K562 (cell line): ENCODE data around the gene APPBP2. TPM values are rescaled to one million over a fixed set of nuclear protein-coding genes. Genes with fewer than 3 reads are reported as not detected.

Source experiments
- ATAC-seq: fragments of 200-7000 bp; cut with Tn5 transposase; 3 replicates; pipeline ENCODE4 v1.9.1; 2020; ENCODE audit warnings: moderate library complexity
- BruUV-seq: library from RNA; stranded (reverse); fragments of 400-500 nt; replicated peaks from 2 replicates; lab custom pipeline; 2021; lab: Mats Ljungman, UMichigan
- CTCF ChIA-PET: fragments of 300-600 bp; formaldehyde crosslinking; extraction: SDS; loops from one replicate; lab custom pipeline; 2021; ENCODE audit warnings: low intra/inter-chr PET ratio; lab: Yijun Ruan, JAX
- POLR2A ChIA-PET: fragments of 300-600, 350-650 bp; sonication (Branson Sonifier 250); formaldehyde crosslinking; extraction: SDS; loops from one replicate; lab custom pipeline; 2021; ENCODE audit warnings: antibody characterized with exemption, inconsistent platforms; lab: Yijun Ruan, JAX
- DNase-seq, 4 experiments: peaks; one replicate each; pipeline versions ENCODE4 v3.0.0 to v3.0.0-alpha.2; 2011 to 2018; ENCODE audit warnings: low spot score in 3 of 4, mixed read lengths in 3 of 4; ENCODE audit errors: extremely low read depth in 1 of 4
- FAIRE-seq: peaks from 2 replicates; lab custom pipeline; 2011; peaks lifted over from hg19 to GRCh38; lab: Jason Lieb, UNC
- H2AFZ ChIP-seq: 2 replicates; pipeline ENCODE4 v1.6.0; 2011; ENCODE audit warnings: low read depth, low read length, control low read depth, inconsistent platforms
- H3K27ac ChIP-seq: fragments of 200-600 bp; 3 replicates; pipeline ENCODE4 v1.8.0; 2011; ENCODE audit warnings: low read depth, mild to moderate bottlenecking, control low read depth, inconsistent platforms, low read length, moderate library complexity, mixed read lengths; ENCODE audit errors: extremely low read depth
- H3K27me3 ChIP-seq, 2 experiments: fragments of 300-600 bp in 1 of 2; 2 replicates in 1 of 2; 3 replicates in 1 of 2; pipeline versions ENCODE4 v1.6.0 to v1.8.0; 2011; ENCODE audit warnings: inconsistent platforms in 2 of 2, low read length in 2 of 2, mild to moderate bottlenecking in 1 of 2, mixed read lengths in 1 of 2, moderate library complexity in 1 of 2; ENCODE audit not compliant: control insufficient read depth in 2 of 2, insufficient read depth in 2 of 2
- H3K36me3 ChIP-seq: fragments of 300-600 bp; 3 replicates; pipeline ENCODE4 v1.8.0; 2011; ENCODE audit warnings: mild to moderate bottlenecking, low read length, inconsistent platforms; ENCODE audit not compliant: control insufficient read depth, insufficient read depth
- H3K4me1 ChIP-seq, 2 experiments: fragments of 200-600 bp in 1 of 2; replicated peaks in 1 of 2; 2 replicates in 1 of 2; 3 replicates in 1 of 2; pipeline versions ENCODE4 v1.5.1 to v1.8.0; 2011; ENCODE audit warnings: inconsistent platforms in 2 of 2, low read length in 2 of 2, mild to moderate bottlenecking in 1 of 2, mixed read lengths in 1 of 2, moderate library complexity in 1 of 2; ENCODE audit not compliant: control insufficient read depth in 2 of 2, insufficient read depth in 2 of 2
- H3K4me2 ChIP-seq: 2 replicates; pipeline ENCODE4 v1.6.1; 2011; ENCODE audit warnings: low read length, control low read depth, inconsistent platforms, mixed read lengths; ENCODE audit not compliant: insufficient read depth
- H3K4me3 ChIP-seq: fragments of 200-600 bp; sonication (generic), shearing (Covaris generic); 2 replicates; pipeline ENCODE4 v1.5.1; 2016; ENCODE audit warnings: control low read depth, inconsistent platforms
- H3K79me2 ChIP-seq: fragments of 200-600 bp; 3 replicates; pipeline ENCODE4 v1.8.0; 2011; ENCODE audit warnings: low read length, inconsistent platforms; ENCODE audit not compliant: control insufficient read depth, insufficient read depth
- H3K9ac ChIP-seq, 2 experiments: 2 replicates each; pipeline versions ENCODE4 v1.6.0 to v1.6.1; 2011; ENCODE audit warnings: low read depth in 2 of 2, low read length in 2 of 2, control low read depth in 1 of 2, inconsistent platforms in 1 of 2, mild to moderate bottlenecking in 1 of 2, mixed read lengths in 1 of 2; ENCODE audit not compliant: insufficient read depth in 1 of 2
- H3K9me1 ChIP-seq: one replicate; pipeline ENCODE4 v1.6.0; 2011; ENCODE audit warnings: inconsistent platforms, mild to moderate bottlenecking, low read length, moderate library complexity; ENCODE audit not compliant: control insufficient read depth, insufficient read depth
- H3K9me3 ChIP-seq: replicated peaks from 2 replicates; pipeline ENCODE4 v1.5.1; 2011; ENCODE audit warnings: low read depth, low read length, inconsistent platforms; ENCODE audit not compliant: control insufficient read depth, insufficient read depth
- H4K20me1 ChIP-seq: replicated peaks from 2 replicates; pipeline ENCODE4 v1.6.1; 2011; ENCODE audit warnings: low read length, inconsistent platforms, mixed read lengths; ENCODE audit not compliant: control insufficient read depth, insufficient read depth
- ARID3A ChIP-seq: IDR thresholded peaks from 2 replicates; pipeline ENCODE4 v1.6.1; 2012; ENCODE audit warnings: low read depth, low read length, improper control_type of control experiment, borderline replicate concordance
- HNRNPLL ChIP-seq: fragments of 200-400 bp; formaldehyde crosslinking; IDR thresholded peaks from 2 replicates; pipeline ENCODE4 v1.6.1; 2017; ENCODE audit warnings: low read length, low read depth, mild to moderate bottlenecking; ENCODE audit not compliant: poor library complexity, severe bottlenecking
- MCM7 ChIP-seq, 2 experiments: fragments of 450-650 bp; IDR thresholded peaks; 2 replicates each; pipeline ENCODE4 v1.6.1; 2016 to 2018
- NFIC ChIP-seq: fragments of 450-650 bp; IDR thresholded peaks from 2 replicates; pipeline ENCODE4 v1.6.1; 2017; ENCODE audit warnings: mild to moderate bottlenecking, inconsistent platforms
- RHOXF2B ChIP-seq: fragments of 250-450 bp; sonication (Bioruptor Pico); conservative IDR thresholded peaks from 2 replicates; pipeline ENCODE4 v1.5.1; 2021
- SMARCE1 ChIP-seq: fragments of 450-650 bp; IDR thresholded peaks from 2 replicates; pipeline ENCODE4 v1.7.1; 2016; ENCODE audit warnings: mild to moderate bottlenecking
- VEZF1 ChIP-seq: fragments of 200-800 bp; sonication (Bioruptor generic); IDR thresholded peaks from 2 replicates; pipeline ENCODE4 v1.6.1; 2017; ENCODE audit warnings: missing genetic modification characterization, missing compliant biosample characterization
- ZFX ChIP-seq: sonication (generic); formaldehyde crosslinking; IDR thresholded peaks from 2 replicates; pipeline ENCODE4 v1.8.0; 2022; ENCODE audit warnings: mild to moderate bottlenecking, missing genetic modification reagents, moderate library complexity
- ZNF134 ChIP-seq: fragments of 250-450 bp; sonication (Bioruptor Pico); conservative IDR thresholded peaks from 2 replicates; pipeline ENCODE4 v1.4.0; 2020
- WGBS: fragments of 100-300 bp; shearing (Covaris generic); methylation state at CpG from one replicate; pipeline ENCODE4 v1.1.6; 2016; ENCODE audit warnings: low coverage, mixed read lengths; ENCODE audit not compliant: insufficient coverage; ENCODE audit errors: missing lambda C conversion rate; 5-methylcytosine and 5-hydroxymethylcytosine counted together
- in situ Hi-C: fragments of 300-500 bp; cut with MboI; formaldehyde crosslinking; loops from 4 replicates; pipeline ENCODE4 v1.15.0; 2018; ENCODE audit warnings: inconsistent platforms, mixed read lengths
- intact Hi-C: fragments of 100-400 bp; cut with micrococcal nuclease; formaldehyde crosslinking; loops from 2 replicates; pipeline ENCODE4 v1.14.2; 2022
- polyA plus RNA-seq, 8 experiments: library from polyadenylated mRNA; depleted of rRNA in 4 of 8; stranded (reverse) in 5 of 8; unstranded in 3 of 8; fragments of >200 nt; fragmentation: Nextera tagmentation in 2 of 8; fragmentation: Illumina TruSeq in 1 of 8; extraction: Ambion mirVana in 2 of 8; extraction: Trizol in 1 of 8; gene quantifications; 2 replicates each; pipeline versions ENCODE4 v1.2.1 to v1.2.3, GENCODE V29; 2011 to 2014; ENCODE audit warnings: inconsistent platforms in 1 of 8, missing spikeins in 1 of 8
- total RNA-seq, 7 experiments: library from RNA; depleted of rRNA in 6 of 7; stranded (reverse); fragments of >200 nt in 6 of 7; fragmentation: Illumina TruSeq in 2 of 7; extraction: Trizol in 2 of 7; gene quantifications; 2 replicates each; pipeline versions ENCODE4 v1.2.1 to v1.2.3, GENCODE V29; 2011 to 2021; ENCODE audit warnings: low replicate concordance in 1 of 7

APPBP2 gene
- total and polyA plus RNA-seq, 9 of the 15 experiments (the other 6 are each of a cell fraction or from before 2014, with no cell fraction given) = 2.7 to 16.8 (median 6.9) TPM

- H3K4me3 ChIP-seq = no peak overlapping the region
- TF ChIP-seq VEZF1 (CRISPR knock-in tag) = no peak
- no peak for TF ChIP-seq ARID3A
- TF ChIP-seq RHOXF2B (CRISPR knock-in tag) = no peak
- TF ChIP-seq ZFX (CRISPR knock-in tag) = no peak
- TF ChIP-seq HNRNPLL = no peak
- no peak for TF ChIP-seq ZNF134
- TF ChIP-seq NFIC = no peak
- no peak for TF ChIP-seq MCM7 (IDR thresholded peaks at IDR 0.05)
- no peak for TF ChIP-seq SMARCE1
- TF ChIP-seq, all 486 proteins: peak for 0
- Histone ChIP-seq H3K27me3 (no peaks in the 10 kb centered on the region), H3K4me1 (no peaks in the 10 kb centered on the region), H3K27ac (no peak overlapping the region), H2AFZ (no peak overlapping the region), H3K4me2 (no peak overlapping the region), H3K9me1 (no peaks in the 10 kb centered on the region), H3K9ac (no peak overlapping the region), H3K79me2 (peaks cover 4% of the 10 kb centered on the region; the same call in 1 of the 3 replicates), H4K20me1 (no peaks in the 10 kb centered on the region), H3K9me3 (no peaks in the 10 kb centered on the region), H3K36me3 (peaks cover 13% of the 10 kb centered on the region; the same call in 2 of the 3 replicates)
- CTCF ChIA-PET = no interaction called here
- intact Hi-C loops = no loop called here
- no TSS peak for BruUV-seq
- FAIRE-seq = no peak
- POLR2A ChIA-PET = interaction anchor here (0.5 to 0.6 kb wide), 2 partner anchors 13 to 185 kb away, joined by 3 read pairs; partner anchors contain the start of gene APPBP2
- DNase-seq = no peak
- 93% methylated on average over 11 of the region's 11 CpGs for WGBS
- in situ Hi-C loops = no loop called here
- no peak for ATAC-seq
These were observed 13.0 kb downstream of the APPBP2 start for GRCh38 chr17:60513014-60513413.
